Uterus (tissue), 2 donors: ENCODE data around the gene CLPX.

Experiments
- CTCF ChIP-seq, 4 experiments: fragments of 200-600 bp in 2 of 4; fragments of 450-650 bp in 2 of 4; sonication (generic) in 2 of 4; IDR thresholded peaks; one replicate each; pipeline ENCODE4 v1.5.1; 2016 to 2019; ENCODE audit warnings: antibody characterized with exemption in 4 of 4, mild to moderate bottlenecking in 2 of 4, moderate library complexity in 1 of 4
- POLR2A ChIP-seq, 2 donors: fragments of 450-650 bp; IDR thresholded peaks; one replicate each; pipeline ENCODE4 v1.6.1; 2016; ENCODE audit warnings: antibody characterized with exemption in 2 of 2, mild to moderate bottlenecking in 1 of 2, moderate library complexity in 1 of 2

- no peak for TF ChIP-seq CTCF (IDR thresholded peaks at IDR 0.05)
- TF ChIP-seq POLR2A (IDR thresholded peaks at IDR 0.05) = no peak
These were observed 38.7 kb downstream of the CLPX start for GRCh38 chr15:65146438-65146837.
